ENCODE data around the gene HEBP2. TPM values are rescaled to one million over a fixed set of nuclear protein-coding genes. Genes with fewer than 3 reads are reported as not detected.

HEBP2 gene
- total and polyA plus RNA-seq, 2 of the 13 experiments (the other 11 are each of a cell fraction or from before 2014, with no cell fraction given), result 16.0 to 72.8 TPM

GRCh38 chr6:138427701-138428100, 23.7 kb downstream of the HEBP2 start (continued):
- TF ChIP-seq ARID3A (IDR thresholded peaks at IDR 0.05; ENCODE audit: low read depth, low read length) (no peak), HNRNPH1 (optimal IDR thresholded peaks at IDR 0.05; ENCODE audit: low read depth, low read length) (no peak), MAFG (CRISPR knock-in tag; IDR thresholded peaks at IDR 0.05) (no peak), DMAP1 (CRISPR knock-in tag; IDR thresholded peaks at IDR 0.05) (no peak)

- Histone ChIP-seq H3K4me3 (replicated peaks in 1 of 3; ENCODE audit: insufficient read depth in 1 of 3, low read depth in 2 of 3, low read length in 3 of 3) (no peak overlapping the region), H3K27ac (ENCODE audit: extremely low read length, insufficient read depth, low read length) (no peak overlapping the region), H3K36me3 (replicated peaks in 1 of 2; ENCODE audit: control insufficient read depth in 1 of 2, insufficient read depth in 2 of 2, low read length in 2 of 2) (peaks cover 48 to 92% of the 10 kb centered on the region in 2 experiments), H3K79me2 (ENCODE audit: insufficient read depth, low read length) (no peaks in the 10 kb centered on the region), H3K4me1 (ENCODE audit: insufficient read depth, low read length) (no peaks in the 10 kb centered on the region), H3K9ac (ENCODE audit: insufficient read depth, low read depth, low read length) (no peak overlapping the region), H2AFZ (ENCODE audit: low read length) (no peak overlapping the region), H4K20me1 (ENCODE audit: insufficient read depth, low read length) (no peaks in the 10 kb centered on the region), H3K27me3 (ENCODE audit: control insufficient read depth in 1 of 2, insufficient read depth in 2 of 2, low read length in 2 of 2) (no peaks in the 10 kb centered on the region), H3K4me2 (ENCODE audit: low read depth, low read length) (no peak overlapping the region), H3K9me3 (ENCODE audit: low read length) (no peaks in the 10 kb centered on the region)
- FAIRE-seq (peak; percentile 73), ATAC-seq (peak; percentile 26), DNase-seq (ENCODE audit: low spot score) (peak; percentile 62)
- in situ Hi-C loops (cut with HindIII; ENCODE audit: extremely low pct_ligation_motif_present, low pct_unique_long_range_greater_than_20kb), result no loop called here
- 80% methylated on average over 8 of the region's 8 CpGs for WGBS (ENCODE audit: low lambda C conversion rate)
- POLR2A ChIA-PET, result no interaction called here
- intact Hi-C loops (cut with micrococcal nuclease; ENCODE audit: unreplicated experiment), result loop anchor here (1.0 to 2.0 kb wide), 2 partner anchors 79 to 162 kb away; no protein-coding TSS in a partner anchor
- BruUV-seq (replicated peaks), result no TSS peak
- CTCF ChIA-PET (ENCODE audit: low intra/inter-chr PET ratio, low total read pairs), result interaction anchor here (1.0 to 3.0 kb wide), 8 partner anchors 75 to 337 kb away, joined by 3 to 31 read pairs (median 5); no protein-coding TSS in a partner anchor
- TF ChIP-seq ARNT2 (CRISPR knock-in tag; IDR thresholded peaks at IDR 0.05; ENCODE audit: low read depth) (no peak), FOXP4 (CRISPR knock-in tag; IDR thresholded peaks at IDR 0.05) (no peak), ZNF513 (CRISPR knock-in tag; conservative IDR thresholded peaks at IDR 0.05) (no peak), ARHGAP35 (CRISPR knock-in tag; IDR thresholded peaks at IDR 0.05; ENCODE audit: borderline replicate concordance) (no peak), HDAC1 (CRISPR knock-in tag; IDR thresholded peaks at IDR 0.05) (0 out of 2 replicates have a peak, but pooled peaks have one; percentile 18), ZZZ3 (CRISPR knock-in tag; IDR thresholded peaks at IDR 0.05; ENCODE audit: borderline replicate concordance) (no peak), ZNF775 (CRISPR knock-in tag; IDR thresholded peaks at IDR 0.05; ENCODE audit: borderline replicate concordance) (no peak), ZBTB2 (CRISPR knock-in tag; IDR thresholded peaks at IDR 0.05; ENCODE audit: low read depth) (no peak), ZNF292 (CRISPR knock-in tag; IDR thresholded peaks at IDR 0.05; ENCODE audit: borderline replicate concordance, low read depth) (no peak), AHR (CRISPR knock-in tag; IDR thresholded peaks at IDR 0.05) (no peak), SMC3 (IDR thresholded peaks at IDR 0.05; ENCODE audit: low read length) (peak; percentile 67)
Measured at GRCh38 chr6:138428944-138429598, 25.0 kb downstream of the HEBP2 start.
